Muscle of back (tissue), 11 donors: ENCODE results near the gene ZNF565. TPM values are rescaled to one million over a fixed set of nuclear protein-coding genes. Genes with fewer than 3 reads are reported as not detected.
"Not testable (repeated sequence)": the region's sequence is repeated elsewhere in the genome, so short reads cannot be mapped to it uniquely, and the experiment has no call there.

Source experiments
- DNase-seq, 3 donors: peaks; one replicate each; pipeline versions ENCODE4 v3.0.0 to v3.0.0-alpha.2; 2013
- polyA plus RNA-seq, 10 donors: library from polyadenylated mRNA; unstranded; fragments of 120-200 nt; gene quantifications; one replicate each; pipeline ENCODE4 v1.2.1, GENCODE V29; 2013; ENCODE audit not compliant: insufficient read length in 10 of 10

ZNF565 gene
- polyA plus RNA-seq, 10 donors, result 4.3 to 7.9 (median 6.6) TPM

- peak; percentile 21 to 82 (median 62) for DNase-seq
Observed at GRCh38 chr19:36215276-36216123, 1.0 kb upstream of the ZNF565 start.

- peak in 1 of 3 donors; percentile 12 for DNase-seq
Observed at GRCh38 chr19:36212895-36213294, 1.6 kb downstream of the ZNF565 start.

GRCh38 chr19:36210497-36210896, 4.0 kb downstream of the ZNF565 start:
- no peak for DNase-seq

- DNase-seq, result no peak
Observed at GRCh38 chr19:36209372-36209771, 5.1 kb downstream of the ZNF565 start.

- no peak for DNase-seq
Observed at GRCh38 chr19:36207605-36208252, 6.7 kb downstream of the ZNF565 start.

GRCh38 chr19:36203293-36203692, 11.2 kb downstream of the ZNF565 start:
- DNase-seq, result no peak

- no peak for DNase-seq
Observed at GRCh38 chr19:36201684-36202083, 12.8 kb downstream of the ZNF565 start.

GRCh38 chr19:36198119-36198518, 16.3 kb downstream of the ZNF565 start:
- DNase-seq, result no peak

GRCh38 chr19:36196249-36196648, 18.2 kb downstream of the ZNF565 start:
- DNase-seq, result no peak

GRCh38 chr19:36186722-36187121, 27.7 kb downstream of the ZNF565 start:
- DNase-seq, result not testable (repeated sequence)

- peak; percentile 11 to 53 (median 24) for DNase-seq
Observed at GRCh38 chr19:36183245-36183628, 31.2 kb downstream of the ZNF565 start.

GRCh38 chr19:36182612-36183244, 31.7 kb downstream of the ZNF565 start:
- peak in 2 of 3 donors; percentile 12 to 81 for DNase-seq

- DNase-seq, result not testable (repeated sequence)
Observed at GRCh38 chr19:36179077-36179476, 35.4 kb downstream of the ZNF565 start.

GRCh38 chr19:36173846-36174245, 40.6 kb downstream of the ZNF565 start:
- DNase-seq, result not testable (repeated sequence)

- no peak for DNase-seq
Observed at GRCh38 chr19:36172852-36173251, 41.6 kb downstream of the ZNF565 start.

GRCh38 chr19:36169084-36169760, 45.2 kb downstream of the ZNF565 start:
- DNase-seq, result peak in 1 of 3 donors; percentile 33

GRCh38 chr19:36163813-36164212, 50.7 kb downstream of the ZNF565 start:
- no peak for DNase-seq

GRCh38 chr19:36160821-36161596, 53.5 kb downstream of the ZNF565 start:
- no peak for DNase-seq

- DNase-seq, result no peak
Observed at GRCh38 chr19:36153126-36153525, 61.3 kb downstream of the ZNF565 start.

- peak; percentile 79 to 91 (median 84) for DNase-seq
Observed at GRCh38 chr19:36152352-36153091, 61.9 kb downstream of the ZNF565 start, which contains the start of gene COX7A1. TSS of gene COX7A1 (minus strand) at chr19:36152447. CDS start at chr19:36152407, 40 bp downstream.
